ENCODE data around the gene IL6R.

IL6R gene

GRCh38 chr1:154410185-154410827, 5.2 kb downstream of the IL6R start:
- Histone ChIP-seq H3K27ac (peak overlapping the region in 2 of 11 experiments; percentile 15 to 23; a peak in 2 of 22 replicates), H3K27me3 (peaks cover 0 to 9% (median 0%) of the 10 kb centered on the region in 11 experiments; a peak in 2 of 22 replicates), H3K9me3 (replicated peaks in 1 of 11) (no peaks in the 10 kb centered on the region), H3K4me3 (peak overlapping the region in 3 of 10 experiments; percentile 10 to 40 (median 18); a peak in 5 of 20 replicates), H4K20me1 (peaks cover 3 to 83% (median 79%) of the 10 kb centered on the region in 11 experiments; a peak in 20 of 22 replicates), H3K4me2 (peak overlapping the region in 9 of 11 experiments; percentile 92 to 99 (median 98); a peak in 17 of 22 replicates), H3K36me3 (peaks cover 0 to 86% (median 63%) of the 10 kb centered on the region in 11 experiments; a peak in 17 of 22 replicates), H3K4me1 (peaks cover 47 to 80% (median 74%) of the 10 kb centered on the region in 10 experiments), H3K9ac (peak overlapping the region in 5 of 11 experiments; percentile 26 to 99 (median 96); a peak in 7 of 22 replicates)
- no peak for TF ChIP-seq Cebpa-rat (IDR thresholded peaks at IDR 0.05)

- no peak overlapping the region; a peak in 2 of 22 replicates for H3K27ac ChIP-seq
- H3K9ac ChIP-seq, result peak overlapping the region in 6 of 11 experiments; percentile 20 to 99 (median 41); a peak in 6 of 22 replicates
- peaks cover 0 to under 1% (median 0%) of the 10 kb centered on the region in 11 experiments; a peak in 1 of 22 replicates for H3K27me3 ChIP-seq
- peak overlapping the region in 2 of 10 experiments; percentile 18 to 40; a peak in 2 of 20 replicates for H3K4me3 ChIP-seq
- H3K36me3 ChIP-seq, result peaks cover 0 to 93% (median 76%) of the 10 kb centered on the region in 11 experiments; a peak in 17 of 22 replicates
- TF ChIP-seq Cebpa-rat (IDR thresholded peaks at IDR 0.05), result no peak
- peak overlapping the region in 10 of 11 experiments; percentile 3 to 99 (median 98); a peak in 17 of 22 replicates for H3K4me2 ChIP-seq
- peaks cover 37 to 92% (median 84%) of the 10 kb centered on the region in 10 experiments for H3K4me1 ChIP-seq
- H4K20me1 ChIP-seq, result peaks cover 3 to 95% (median 91%) of the 10 kb centered on the region in 11 experiments; a peak in 20 of 22 replicates
- no peaks in the 10 kb centered on the region for H3K9me3 ChIP-seq (replicated peaks in 1 of 11)
Observed at GRCh38 chr1:154411525-154411924, 6.4 kb downstream of the IL6R start.

- peaks cover 3 to 100% (median 100%) of the 10 kb centered on the region in 11 experiments; a peak in 20 of 22 replicates for H4K20me1 ChIP-seq
- no peak overlapping the region for H3K27ac ChIP-seq
- H3K27me3 ChIP-seq, result no peaks in the 10 kb centered on the region
- peak overlapping the region in 10 of 11 experiments; percentile 7 to 99 (median 98); a peak in 14 of 22 replicates for H3K4me2 ChIP-seq
- no peak overlapping the region for H3K9ac ChIP-seq
- no peak for TF ChIP-seq Cebpa-rat (IDR thresholded peaks at IDR 0.05)
- H3K36me3 ChIP-seq, result peaks cover 0 to 100% (median 89%) of the 10 kb centered on the region in 11 experiments; a peak in 17 of 22 replicates
- H3K4me3 ChIP-seq, result no peak overlapping the region
- H3K4me1 ChIP-seq, result peaks cover 20 to 100% (median 92%) of the 10 kb centered on the region in 10 experiments
- no peaks in the 10 kb centered on the region for H3K9me3 ChIP-seq (replicated peaks in 1 of 11)
Observed at GRCh38 chr1:154413177-154413783, 8.1 kb downstream of the IL6R start.

GRCh38 chr1:154414606-154415005, 9.5 kb downstream of the IL6R start:
- no peaks in the 10 kb centered on the region for H3K9me3 ChIP-seq (replicated peaks in 1 of 11)
- H3K27ac ChIP-seq, result no peak overlapping the region; a peak in 1 of 22 replicates
- H3K4me1 ChIP-seq, result peaks cover 18 to 100% (median 92%) of the 10 kb centered on the region in 10 experiments
- no peak for TF ChIP-seq Cebpa-rat (IDR thresholded peaks at IDR 0.05)
- no peak overlapping the region; a peak in 1 of 22 replicates for H3K9ac ChIP-seq
- peaks cover 3 to 100% (median 100%) of the 10 kb centered on the region in 11 experiments; a peak in 20 of 22 replicates for H4K20me1 ChIP-seq
- H3K4me2 ChIP-seq, result peak overlapping the region in 5 of 11 experiments; percentile 21 to 99 (median 35); a peak in 6 of 22 replicates
- H3K36me3 ChIP-seq, result peaks cover 0 to 100% (median 85%) of the 10 kb centered on the region in 11 experiments; a peak in 17 of 22 replicates
- no peak overlapping the region for H3K4me3 ChIP-seq
- H3K27me3 ChIP-seq, result no peaks in the 10 kb centered on the region

GRCh38 chr1:154416471-154417337, 11.6 kb downstream of the IL6R start:
- peaks cover 32 to 100% (median 92%) of the 10 kb centered on the region in 10 experiments for H3K4me1 ChIP-seq
- no peak for TF ChIP-seq Cebpa-rat (IDR thresholded peaks at IDR 0.05)
- peaks cover 9 to 100% (median 100%) of the 10 kb centered on the region in 11 experiments; a peak in 20 of 22 replicates for H4K20me1 ChIP-seq
- no peak overlapping the region for H3K4me3 ChIP-seq
- H3K9ac ChIP-seq, result peak overlapping the region in 2 of 11 experiments; percentile 9 to 24; a peak in 5 of 22 replicates
- peaks cover 0 to 100% (median 78%) of the 10 kb centered on the region in 11 experiments; a peak in 19 of 22 replicates for H3K36me3 ChIP-seq
- peak overlapping the region in 6 of 11 experiments; percentile 31 to 95 (median 90); a peak in 11 of 22 replicates for H3K4me2 ChIP-seq
- H3K9me3 ChIP-seq (replicated peaks in 1 of 11), result no peaks in the 10 kb centered on the region
- no peaks in the 10 kb centered on the region for H3K27me3 ChIP-seq
- H3K27ac ChIP-seq, result 0 out of 22 replicates have a peak overlapping the region, but pooled peaks of 1 of the 11 experiments have one; percentile 7

- peaks cover 0 to 100% (median 79%) of the 10 kb centered on the region in 11 experiments; a peak in 19 of 22 replicates for H3K36me3 ChIP-seq
- TF ChIP-seq Cebpa-rat (IDR thresholded peaks at IDR 0.05), result no peak
- H3K9ac ChIP-seq, result peak overlapping the region in 2 of 11 experiments; percentile 9 to 24; a peak in 3 of 22 replicates
- H3K27me3 ChIP-seq, result no peaks in the 10 kb centered on the region
- H4K20me1 ChIP-seq, result peaks cover 9 to 100% (median 100%) of the 10 kb centered on the region in 11 experiments; a peak in 20 of 22 replicates
- H3K4me2 ChIP-seq, result peak overlapping the region in 6 of 11 experiments; percentile 17 to 95 (median 90); a peak in 11 of 22 replicates
- H3K9me3 ChIP-seq (replicated peaks in 1 of 11), result no peaks in the 10 kb centered on the region
- H3K27ac ChIP-seq, result 0 out of 22 replicates have a peak overlapping the region, but pooled peaks of 1 of the 11 experiments have one; percentile 7
- H3K4me1 ChIP-seq, result peaks cover 32 to 100% (median 90%) of the 10 kb centered on the region in 10 experiments
- no peak overlapping the region for H3K4me3 ChIP-seq
Observed at GRCh38 chr1:154417338-154417608, 12.1 kb downstream of the IL6R start.

GRCh38 chr1:154418062-154418921, 13.1 kb downstream of the IL6R start:
- Histone ChIP-seq H4K20me1 (peaks cover 7 to 100% (median 100%) of the 10 kb centered on the region in 11 experiments; a peak in 21 of 22 replicates), H3K9ac (peak overlapping the region in 9 of 11 experiments; percentile 53 to 82 (median 69); a peak in 16 of 22 replicates), H3K36me3 (peaks cover 0 to 100% (median 71%) of the 10 kb centered on the region in 11 experiments; a peak in 19 of 22 replicates), H3K9me3 (replicated peaks in 1 of 11) (no peaks in the 10 kb centered on the region), H3K4me2 (peak overlapping the region; percentile 75 to 95 (median 91); a peak in 19 of 22 replicates), H3K27me3 (no peaks in the 10 kb centered on the region), H3K27ac (peak overlapping the region; percentile 65 to 85 (median 80); a peak in 21 of 22 replicates), H3K4me3 (peak overlapping the region in 3 of 10 experiments; percentile 11 to 39 (median 32); a peak in 3 of 20 replicates), H3K4me1 (peaks cover 25 to 100% (median 90%) of the 10 kb centered on the region in 10 experiments)
- TF ChIP-seq Cebpa-rat (IDR thresholded peaks at IDR 0.05), result no peak

All from BLaER1 treated with 17β-estradiol and CSF1 and Interleukin-3, amounts not matched to agents 10 nM and 100 nM (cell line).